ENCODE measurements around the gene PSME2. TPM values are rescaled to one million over a fixed set of nuclear protein-coding genes. Genes with fewer than 3 reads are reported as not detected.

The PSME2 gene
- total and polyA plus RNA-seq, 2 experiments from 2014 or later, result 75.5 to 189 TPM

- H4K20me1 ChIP-seq (ENCODE audit: insufficient read depth, poor library complexity, severe bottlenecking), result no peaks in the 10 kb centered on the region
- H3K4me1 ChIP-seq (ENCODE audit: insufficient read depth), result peaks cover 6% of the 10 kb centered on the region
- no peak for TF ChIP-seq EZH2 (IDR thresholded peaks at IDR 0.05; ENCODE audit: borderline replicate concordance)
- TF ChIP-seq, protein P1, sequence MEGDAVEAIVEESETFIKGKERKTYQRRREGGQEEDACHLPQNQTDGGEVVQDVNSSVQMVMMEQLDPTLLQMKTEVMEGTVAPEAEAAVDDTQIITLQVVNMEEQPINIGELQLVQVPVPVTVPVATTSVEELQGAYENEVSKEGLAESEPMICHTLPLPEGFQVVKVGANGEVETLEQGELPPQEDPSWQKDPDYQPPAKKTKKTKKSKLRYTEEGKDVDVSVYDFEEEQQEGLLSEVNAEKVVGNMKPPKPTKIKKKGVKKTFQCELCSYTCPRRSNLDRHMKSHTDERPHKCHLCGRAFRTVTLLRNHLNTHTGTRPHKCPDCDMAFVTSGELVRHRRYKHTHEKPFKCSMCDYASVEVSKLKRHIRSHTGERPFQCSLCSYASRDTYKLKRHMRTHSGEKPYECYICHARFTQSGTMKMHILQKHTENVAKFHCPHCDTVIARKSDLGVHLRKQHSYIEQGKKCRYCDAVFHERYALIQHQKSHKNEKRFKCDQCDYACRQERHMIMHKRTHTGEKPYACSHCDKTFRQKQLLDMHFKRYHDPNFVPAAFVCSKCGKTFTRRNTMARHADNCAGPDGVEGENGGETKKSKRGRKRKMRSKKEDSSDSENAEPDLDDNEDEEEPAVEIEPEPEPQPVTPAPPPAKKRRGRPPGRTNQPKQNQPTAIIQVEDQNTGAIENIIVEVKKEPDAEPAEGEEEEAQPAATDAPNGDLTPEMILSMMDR (IDR thresholded peaks at IDR 0.05; ENCODE audit: poor library complexity), result no peak
- TF ChIP-seq EZH2phosphoT487 (IDR thresholded peaks at IDR 0.05; ENCODE audit: low read depth, severe bottlenecking, unreplicated experiment), result no peak
- peaks cover 12% of the 10 kb centered on the region for H3K79me2 ChIP-seq
- H3K4me2 ChIP-seq, result no peak overlapping the region
- no peak overlapping the region for H3K27ac ChIP-seq
- no peaks in the 10 kb centered on the region for H3K9me2 ChIP-seq (replicated peaks; ENCODE audit: insufficient read depth)
- H3K27me3 ChIP-seq, result no peaks in the 10 kb centered on the region
- WGBS (ENCODE audit: low lambda C conversion rate, missing lambda C conversion rate), result 88% methylated on average over 20 of the region's 24 CpGs
- no peak overlapping the region for H2AFZ ChIP-seq
- H3K4me3 ChIP-seq, result no peak overlapping the region
- no peaks in the 10 kb centered on the region for H3K36me3 ChIP-seq (replicated peaks; ENCODE audit: insufficient read depth, low read depth)
- no peak for DNase-seq (ENCODE audit: low spot score)
- no peaks in the 10 kb centered on the region for H3K9me3 ChIP-seq (ENCODE audit: low read depth)
Measured at GRCh38 chr14:24132061-24132685, 14.2 kb downstream of the PSME2 start.

GRCh38 chr14:24131549-24131966, 14.9 kb downstream of the PSME2 start:
- TF ChIP-seq EZH2 (IDR thresholded peaks at IDR 0.05; ENCODE audit: borderline replicate concordance) (no peak), EZH2phosphoT487 (IDR thresholded peaks at IDR 0.05; ENCODE audit: low read depth, severe bottlenecking, unreplicated experiment) (no peak)
- TF ChIP-seq, protein P1 (IDR thresholded peaks at IDR 0.05; ENCODE audit: poor library complexity), result no peak
- Histone ChIP-seq H3K36me3 (replicated peaks; ENCODE audit: insufficient read depth, low read depth) (no peaks in the 10 kb centered on the region), H3K4me1 (ENCODE audit: insufficient read depth) (peaks cover under 1% of the 10 kb centered on the region), H3K79me2 (peaks cover 5% of the 10 kb centered on the region), H3K27ac (no peak overlapping the region), H3K4me3 (no peak overlapping the region), H2AFZ (no peak overlapping the region), H3K9me2 (replicated peaks; ENCODE audit: insufficient read depth) (no peaks in the 10 kb centered on the region), H3K9me3 (ENCODE audit: low read depth) (no peaks in the 10 kb centered on the region), H3K4me2 (no peak overlapping the region), H3K27me3 (no peaks in the 10 kb centered on the region), H4K20me1 (ENCODE audit: insufficient read depth, poor library complexity, severe bottlenecking) (no peaks in the 10 kb centered on the region)
- no peak for DNase-seq (ENCODE audit: low spot score)
- WGBS (ENCODE audit: low lambda C conversion rate, missing lambda C conversion rate), result 89% methylated on average over 9 of the region's 15 CpGs

DNA sequence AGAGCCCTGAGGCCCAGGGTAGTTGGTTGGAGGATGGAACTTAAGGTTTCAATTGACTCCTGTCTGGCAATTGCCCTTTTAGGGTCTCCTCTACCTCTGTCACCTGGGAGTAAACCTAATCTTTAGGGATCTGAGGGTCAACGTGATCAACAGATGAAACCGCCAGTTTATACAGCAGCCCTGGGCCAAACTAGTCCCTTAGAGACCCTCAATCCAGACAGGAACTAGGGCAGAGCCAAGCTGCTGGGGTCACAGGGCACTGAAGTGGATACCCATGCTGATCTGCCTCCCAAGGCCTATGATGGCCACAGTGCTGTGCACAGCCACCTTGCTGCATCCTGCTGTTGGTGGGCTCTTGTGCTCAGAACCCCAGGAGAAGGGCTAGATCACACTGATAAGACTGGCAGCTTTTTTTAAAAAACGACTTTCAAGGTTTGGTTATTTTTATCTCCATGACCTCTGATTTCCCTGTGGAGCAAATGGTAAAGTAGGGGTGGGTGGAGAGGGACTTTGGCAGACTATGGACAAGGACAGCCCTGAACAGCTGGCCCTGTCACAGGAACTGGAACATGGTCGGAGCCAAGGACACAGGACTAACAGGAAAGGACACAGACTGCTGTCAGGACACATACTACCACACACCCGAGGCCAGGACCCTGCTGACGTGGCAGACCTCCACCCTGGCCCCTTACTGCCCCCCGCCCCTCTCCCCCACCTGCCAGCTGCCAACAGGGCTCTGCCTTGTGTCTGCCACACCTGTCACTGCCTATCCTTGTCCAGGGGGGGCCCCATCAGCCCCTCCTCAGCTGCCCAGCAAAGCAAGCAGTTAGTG, 15.5 kb downstream of the PSME2 start:
- 64% methylated on average over 7 of the region's 7 CpGs for WGBS (ENCODE audit: low lambda C conversion rate, missing lambda C conversion rate)
- DNase-seq (ENCODE audit: low spot score), result no peak

More for the DNA sequence above, 15.5 kb downstream of the PSME2 start:
- Histone ChIP-seq H3K9me3 (ENCODE audit: low read depth) (no peaks in the 10 kb centered on the region), H3K4me1 (ENCODE audit: insufficient read depth) (no peaks in the 10 kb centered on the region), H3K9me2 (replicated peaks; ENCODE audit: insufficient read depth) (no peaks in the 10 kb centered on the region), H3K27me3 (no peaks in the 10 kb centered on the region), H3K36me3 (replicated peaks; ENCODE audit: insufficient read depth, low read depth) (no peaks in the 10 kb centered on the region), H3K79me2 (no peaks in the 10 kb centered on the region), H3K27ac (no peak overlapping the region), H3K4me3 (no peak overlapping the region), H4K20me1 (ENCODE audit: insufficient read depth, poor library complexity, severe bottlenecking) (no peaks in the 10 kb centered on the region), H2AFZ (no peak overlapping the region), H3K4me2 (no peak overlapping the region)
- TF ChIP-seq, protein P1 (IDR thresholded peaks at IDR 0.05; ENCODE audit: poor library complexity), result no peak
- TF ChIP-seq EZH2 (IDR thresholded peaks at IDR 0.05; ENCODE audit: borderline replicate concordance) (no peak), EZH2phosphoT487 (IDR thresholded peaks at IDR 0.05; ENCODE audit: low read depth, severe bottlenecking, unreplicated experiment) (no peak)

All from hepatocyte (in vitro differentiated cells).